ACC112 (cell line): Measurements from ENCODE around the gene CD63.

Experiments
- H2AFZ ChIP-seq: fragments of 200-600 bp; sonication (generic); one replicate; pipeline ENCODE4 v1.6.0; 2017; ENCODE audit warnings: antibody characterized with exemption, low read length; ENCODE audit not compliant: unreplicated experiment
- H3K27ac ChIP-seq: fragments of 200-600 bp; sonication (generic); 2 replicates; pipeline ENCODE4 v1.5.1; 2014; ENCODE audit warnings: low read depth, mild to moderate bottlenecking, antibody characterized with exemption, low read length, moderate library complexity
- H3K27me3 ChIP-seq: fragments of 200-600 bp; sonication (generic); 2 replicates; pipeline ENCODE4 v1.6.1; 2014; ENCODE audit warnings: mild to moderate bottlenecking, antibody characterized with exemption, low read length, moderate library complexity, mixed read lengths; ENCODE audit not compliant: insufficient read depth
- H3K36me3 ChIP-seq: fragments of 200-600 bp; sonication (generic); 2 replicates; pipeline ENCODE4 v1.6.1; 2016; ENCODE audit warnings: mild to moderate bottlenecking, antibody characterized with exemption, low read length, moderate library complexity, mixed read lengths; ENCODE audit not compliant: insufficient read depth
- H3K4me1 ChIP-seq: fragments of 200-600 bp; sonication (generic); one replicate; pipeline ENCODE4 v1.6.1; 2016; ENCODE audit warnings: low read length, mixed read lengths; ENCODE audit not compliant: insufficient read depth, unreplicated experiment, control insufficient read depth
- H3K4me3 ChIP-seq: fragments of 200-600 bp; sonication (generic); 2 replicates; pipeline ENCODE4 v1.5.1; 2014; ENCODE audit warnings: mild to moderate bottlenecking, low read depth, low read length
- H3K79me2 ChIP-seq: fragments of 200-600 bp; sonication (generic); one replicate; pipeline ENCODE4 v1.6.0; 2016; ENCODE audit warnings: low read length; ENCODE audit not compliant: control insufficient read depth, unreplicated experiment, insufficient read depth

Gene CD63

GRCh38 chr12:55728186-55728938 lies 447 bp downstream of the CD63 start:
- Histone ChIP-seq H3K4me3 (peak overlapping the region; percentile 98), H3K79me2 (peaks cover 57% of the 10 kb centered on the region), H3K36me3 (peaks cover 24% of the 10 kb centered on the region; the same call in 1 of the 2 replicates), H3K4me1 (peaks cover 48% of the 10 kb centered on the region), H2AFZ (no peak overlapping the region), H3K27me3 (no peaks in the 10 kb centered on the region), H3K27ac (peak overlapping the region; percentile 95)

DNA sequence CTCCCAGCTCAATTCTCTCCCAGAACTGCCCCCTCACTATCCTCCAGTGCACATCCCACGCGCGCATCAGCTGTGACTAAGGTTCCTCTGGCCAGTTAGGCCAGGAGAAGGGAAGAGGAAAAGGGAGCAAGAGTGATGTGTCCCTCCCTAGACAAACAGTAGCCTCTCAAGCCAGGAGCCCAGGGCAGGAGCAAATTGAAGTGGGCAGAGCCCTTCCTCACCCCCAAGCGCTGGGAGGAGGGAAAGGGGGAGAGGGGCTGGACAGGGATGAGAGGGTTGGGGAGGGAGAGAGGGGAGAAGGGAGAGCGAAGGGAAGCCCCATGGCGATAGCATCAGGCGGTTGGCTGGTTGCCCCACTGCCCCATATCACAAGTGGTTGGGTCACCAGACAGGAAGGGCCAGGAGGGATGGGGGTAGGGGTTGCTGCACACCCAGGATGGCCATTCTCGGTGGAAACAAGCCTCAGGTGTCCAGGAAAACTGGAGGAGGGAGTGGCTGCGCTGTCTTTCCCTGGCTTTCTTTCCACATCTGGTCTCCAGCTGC lies 1.1 kb downstream of the CD63 start:
- no peak overlapping the region for H2AFZ ChIP-seq
- no peaks in the 10 kb centered on the region for H3K27me3 ChIP-seq
- peak overlapping the region; percentile 95 for H3K27ac ChIP-seq

DNA sequence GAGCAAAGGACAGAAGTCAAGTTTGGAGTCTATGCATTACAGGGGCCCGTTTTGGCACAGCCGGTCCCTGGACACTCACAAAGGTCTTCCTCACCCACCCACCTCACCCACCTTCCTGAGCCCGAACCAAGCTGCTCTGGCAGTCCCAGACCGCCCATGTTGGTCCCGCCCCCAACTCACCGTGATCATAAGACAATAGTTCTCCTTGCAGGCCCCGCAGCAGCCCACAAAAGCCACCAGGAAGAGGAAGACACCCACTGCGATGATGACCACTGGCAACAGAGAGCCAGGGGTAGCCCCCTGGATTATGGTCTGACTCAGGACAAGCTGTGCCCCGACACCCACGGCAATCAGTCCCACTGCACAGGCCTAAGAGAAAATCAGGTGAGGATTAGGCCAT lies 1.8 kb downstream of the CD63 start:
- H2AFZ ChIP-seq: no peak overlapping the region
- H3K4me3 ChIP-seq: peak overlapping the region; percentile 98
- peaks cover 47% of the 10 kb centered on the region for H3K4me1 ChIP-seq
- peaks cover 54% of the 10 kb centered on the region for H3K79me2 ChIP-seq
- no peaks in the 10 kb centered on the region for H3K27me3 ChIP-seq
- peak overlapping the region; percentile 95 for H3K27ac ChIP-seq
- peaks cover 24% of the 10 kb centered on the region; the same call in 1 of the 2 replicates for H3K36me3 ChIP-seq

More for the DNA sequence above, 1.1 kb downstream of the CD63 start:
- peaks cover 57% of the 10 kb centered on the region for H3K79me2 ChIP-seq
- H3K4me1 ChIP-seq: peaks cover 52% of the 10 kb centered on the region
- H3K4me3 ChIP-seq: peak overlapping the region; percentile 98
- peaks cover 24% of the 10 kb centered on the region; the same call in 1 of the 2 replicates for H3K36me3 ChIP-seq

- no peaks in the 10 kb centered on the region for H3K27me3 ChIP-seq
- H3K79me2 ChIP-seq: peaks cover 49% of the 10 kb centered on the region
- H3K27ac ChIP-seq: no peak overlapping the region
- peak overlapping the region; percentile 42; the same call in 1 of the 2 replicates for H3K4me3 ChIP-seq
- peaks cover 53% of the 10 kb centered on the region for H3K4me1 ChIP-seq
- H3K36me3 ChIP-seq: peaks cover 24% of the 10 kb centered on the region; the same call in 1 of the 2 replicates
- no peak overlapping the region for H2AFZ ChIP-seq
Observed at GRCh38 chr12:55725556-55725955, 3.3 kb downstream of the CD63 start.

DNA sequence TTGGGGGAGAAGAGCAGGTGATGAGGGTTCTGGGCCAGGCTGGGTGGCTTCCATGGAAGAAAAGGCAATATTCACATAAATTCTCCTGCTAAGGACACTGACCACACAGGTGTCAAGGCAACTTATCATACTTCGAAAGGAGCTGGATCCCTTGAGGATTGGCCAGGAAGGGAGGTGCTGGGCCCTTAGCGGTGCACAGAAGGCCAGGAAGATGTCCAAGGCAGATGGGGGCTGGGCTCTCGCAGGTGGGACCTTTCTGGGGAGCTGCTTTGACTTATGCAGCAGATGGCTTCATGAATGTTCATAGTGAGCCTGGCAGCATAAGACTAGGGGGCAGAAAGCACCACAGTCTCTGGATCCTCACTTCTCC lies 3.9 kb downstream of the CD63 start:
- Histone ChIP-seq H3K4me1 (peaks cover 57% of the 10 kb centered on the region), H3K4me3 (no peak overlapping the region), H3K36me3 (peaks cover 24% of the 10 kb centered on the region; the same call in 1 of the 2 replicates)

DNA sequence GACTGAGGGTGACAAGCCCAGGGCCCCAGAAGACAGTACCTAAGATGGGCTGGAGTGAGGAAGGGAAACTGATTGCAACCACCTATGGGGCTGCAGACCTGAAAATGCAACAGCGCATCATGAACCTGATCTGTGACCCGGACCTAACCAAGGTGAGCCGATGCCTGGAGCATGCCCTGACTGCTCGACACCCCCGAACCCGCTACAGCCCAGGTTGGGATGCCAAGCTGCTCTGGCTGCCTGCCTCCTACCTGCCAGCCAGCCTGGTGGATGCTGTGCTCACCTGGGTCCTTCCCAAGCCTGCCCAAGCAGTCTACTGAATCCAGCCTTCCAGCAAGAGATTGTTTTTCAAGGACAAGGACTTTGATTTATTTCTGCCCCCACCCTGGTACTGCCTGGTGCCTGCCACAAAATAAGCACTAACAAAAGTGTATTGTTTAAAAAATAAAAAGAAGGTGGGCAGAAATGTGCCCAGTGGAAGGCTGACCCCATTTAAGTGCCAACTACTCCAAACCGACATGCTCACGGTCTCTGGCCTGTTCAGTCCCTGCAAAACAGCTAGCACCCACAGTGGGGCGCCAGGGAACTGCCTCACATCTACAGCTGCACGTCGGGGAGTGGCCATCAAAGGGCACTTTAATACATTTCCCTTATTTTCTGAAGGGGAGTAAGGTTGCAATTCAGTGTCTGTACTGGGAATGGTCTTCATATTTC lies 4.4 kb downstream of the CD63 start:
- Histone ChIP-seq H3K27me3 (no peaks in the 10 kb centered on the region), H2AFZ (no peak overlapping the region), H3K4me1 (peaks cover 63% of the 10 kb centered on the region), H3K79me2 (peaks cover 41% of the 10 kb centered on the region), H3K36me3 (peaks cover 24% of the 10 kb centered on the region; the same call in 1 of the 2 replicates), H3K4me3 (no peak overlapping the region), H3K27ac (peak overlapping the region; percentile 24; the same call in 1 of the 2 replicates)

More for the DNA sequence above, 3.9 kb downstream of the CD63 start:
- no peak overlapping the region for H3K27ac ChIP-seq
- peaks cover 42% of the 10 kb centered on the region for H3K79me2 ChIP-seq
- no peaks in the 10 kb centered on the region for H3K27me3 ChIP-seq
- no peak overlapping the region for H2AFZ ChIP-seq

DNA sequence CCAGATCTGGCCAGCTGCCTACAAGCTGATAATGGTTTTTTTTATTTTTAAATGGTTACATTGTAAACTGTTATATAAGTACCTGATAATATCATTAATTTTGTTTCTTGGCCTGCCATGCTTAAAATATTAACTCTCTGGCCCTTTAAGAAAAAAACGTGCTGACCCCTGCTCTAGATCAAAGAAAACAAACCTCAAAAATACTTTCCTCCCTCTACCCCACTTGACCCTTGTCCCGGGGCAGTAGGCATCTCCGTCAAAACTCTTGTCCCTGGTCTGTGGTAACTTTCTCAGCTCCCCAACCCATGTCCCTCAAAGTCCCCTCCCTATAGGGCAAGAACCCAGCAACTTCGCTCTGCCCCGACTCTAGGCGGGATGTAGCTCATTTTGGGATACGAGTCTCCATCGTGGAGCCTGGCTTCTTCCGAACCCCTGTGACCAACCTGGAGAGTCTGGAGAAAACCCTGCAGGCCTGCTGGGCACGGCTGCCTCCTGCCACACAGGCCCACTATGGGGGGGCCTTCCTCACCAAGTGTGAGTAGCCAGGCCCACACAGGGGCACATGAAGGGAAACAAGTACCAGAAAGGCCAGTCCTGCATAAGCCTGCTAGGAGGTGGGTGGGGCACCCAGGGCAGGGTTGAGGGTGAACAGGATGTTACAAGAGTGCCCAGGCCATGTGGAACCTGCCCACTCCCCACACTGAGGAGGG lies 5.1 kb downstream of the CD63 start:
- Histone ChIP-seq H3K4me3 (peak overlapping the region; percentile 2; the same call in 1 of the 2 replicates), H3K79me2 (peaks cover 39% of the 10 kb centered on the region), H3K27ac (peak overlapping the region; percentile 24; the same call in 1 of the 2 replicates), H3K27me3 (no peaks in the 10 kb centered on the region), H3K4me1 (peaks cover 70% of the 10 kb centered on the region), H2AFZ (no peak overlapping the region), H3K36me3 (peaks cover 24% of the 10 kb centered on the region; the same call in 1 of the 2 replicates)

- H3K27me3 ChIP-seq: no peaks in the 10 kb centered on the region
- peaks cover 24% of the 10 kb centered on the region; the same call in 1 of the 2 replicates for H3K36me3 ChIP-seq
- H3K27ac ChIP-seq: peak overlapping the region; percentile 24; the same call in 1 of the 2 replicates
- no peak overlapping the region for H3K4me3 ChIP-seq
- no peak overlapping the region for H2AFZ ChIP-seq
- H3K4me1 ChIP-seq: peaks cover 77% of the 10 kb centered on the region
- H3K79me2 ChIP-seq: peaks cover 32% of the 10 kb centered on the region
Observed at GRCh38 chr12:55722948-55723347, 5.9 kb downstream of the CD63 start.

DNA sequence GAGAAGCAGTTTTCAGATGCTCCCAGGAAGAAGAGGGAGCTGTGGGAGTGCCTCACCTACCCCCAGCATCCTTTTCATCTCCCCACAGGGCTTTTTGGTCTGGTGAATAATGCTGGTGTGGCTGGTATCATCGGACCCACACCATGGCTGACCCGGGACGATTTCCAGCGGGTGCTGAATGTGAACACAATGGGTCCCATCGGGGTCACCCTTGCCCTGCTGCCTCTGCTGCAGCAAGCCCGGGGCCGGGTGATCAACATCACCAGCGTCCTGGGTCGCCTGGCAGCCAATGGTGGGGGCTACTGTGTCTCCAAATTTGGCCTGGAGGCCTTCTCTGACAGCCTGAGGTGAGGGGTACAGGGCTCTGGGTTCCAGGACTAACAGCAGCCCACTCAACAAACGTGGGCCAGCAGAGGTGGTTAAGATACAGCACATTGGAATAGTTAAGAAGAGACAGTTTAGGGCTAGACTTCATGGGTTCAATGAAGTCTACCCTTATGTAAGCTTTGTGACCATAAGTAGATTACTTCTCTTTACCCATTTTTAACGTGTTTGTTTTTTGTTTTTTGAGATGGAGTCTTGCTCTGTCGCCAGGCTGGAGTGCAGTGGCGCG lies 7.1 kb downstream of the CD63 start:
- H3K4me3 ChIP-seq: peak overlapping the region; percentile 30
- H3K36me3 ChIP-seq: peaks cover 17% of the 10 kb centered on the region; the same call in 1 of the 2 replicates
- H2AFZ ChIP-seq: no peak overlapping the region
- H3K27ac ChIP-seq: peak overlapping the region; percentile 32
- no peaks in the 10 kb centered on the region for H3K27me3 ChIP-seq
- peaks cover 84% of the 10 kb centered on the region for H3K4me1 ChIP-seq
- H3K79me2 ChIP-seq: peaks cover 20% of the 10 kb centered on the region
